ENCODE measurements around the gene CD46.

Gene CD46

GRCh38 chr1:207830788-207831187 lies 78.9 kb downstream of the CD46 start:
- DNase-seq (ENCODE audit: low spot score), result no peak

GRCh38 chr1:207831517-207832327 lies 79.9 kb downstream of the CD46 start:
- no peak for DNase-seq (ENCODE audit: low spot score)

GRCh38 chr1:207832796-207833195 lies 80.9 kb downstream of the CD46 start:
- DNase-seq (ENCODE audit: low spot score), result no peak

DNA sequence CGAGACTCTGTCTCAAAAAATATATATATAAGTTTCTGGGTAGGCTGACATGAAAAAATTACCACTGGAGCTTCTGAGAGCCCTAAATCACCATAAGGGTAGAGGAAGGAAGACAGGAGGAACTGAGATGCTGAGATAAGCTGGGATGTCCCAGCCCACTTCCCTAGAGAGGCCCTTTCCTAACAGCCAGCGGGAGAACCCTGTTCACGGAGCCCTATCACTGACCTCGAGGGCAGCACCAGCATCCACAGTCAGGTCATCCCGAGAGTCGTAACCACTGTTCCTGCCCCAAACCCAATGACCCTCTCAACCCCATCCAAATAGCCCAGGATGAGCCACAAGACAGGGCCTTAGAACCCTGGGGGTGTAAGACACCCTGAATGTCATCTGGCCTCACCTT lies 81.5 kb downstream of the CD46 start:
- no peak for DNase-seq (ENCODE audit: low spot score)

DNA sequence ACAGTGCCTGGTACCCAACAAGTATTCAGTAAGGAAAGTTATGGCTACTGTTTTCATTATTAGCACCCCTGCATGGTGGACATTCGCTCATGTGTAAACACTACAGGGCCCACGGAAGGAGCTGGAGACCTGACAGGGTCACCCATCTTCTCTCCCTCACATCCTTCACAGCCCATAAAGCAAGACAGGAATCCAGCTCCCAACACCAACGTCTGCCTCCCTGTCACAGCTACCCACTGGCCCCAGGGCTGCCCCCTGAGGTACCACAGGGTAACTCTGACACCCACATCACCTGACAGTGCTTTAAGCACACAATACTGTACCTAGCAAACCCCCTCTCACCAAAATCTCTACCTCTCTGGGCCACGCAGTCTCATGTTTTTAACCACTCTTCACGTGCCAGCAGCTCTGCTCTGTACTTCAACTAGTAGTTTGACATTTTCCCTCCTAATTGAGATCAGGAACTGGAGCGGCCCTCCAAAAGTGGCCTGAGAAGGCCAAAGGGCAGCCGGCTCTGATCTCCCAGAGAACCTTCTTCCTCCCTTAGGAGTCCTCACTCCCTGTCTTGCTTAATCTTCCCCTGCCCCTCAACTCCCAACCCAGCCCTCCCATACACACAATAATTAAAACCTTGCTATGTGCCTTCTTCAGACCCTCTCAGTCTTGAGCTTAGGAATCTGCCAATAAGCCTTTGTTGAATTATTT lies 82.3 kb downstream of the CD46 start:
- no peak for DNase-seq (ENCODE audit: low spot score)

- no peak for DNase-seq (ENCODE audit: low spot score)
Measured at GRCh38 chr1:207835958-207836357, 84.1 kb downstream of the CD46 start.

GRCh38 chr1:207836591-207837347 lies 84.9 kb downstream of the CD46 start:
- no peak for DNase-seq (ENCODE audit: low spot score)

- no peak for DNase-seq (ENCODE audit: low spot score)
Measured at GRCh38 chr1:207837673-207838072, 85.8 kb downstream of the CD46 start.

- no peak for DNase-seq (ENCODE audit: low spot score)
Measured at GRCh38 chr1:207838156-207839082, 86.6 kb downstream of the CD46 start.

GRCh38 chr1:207839083-207839413 lies 87.2 kb downstream of the CD46 start:
- DNase-seq (ENCODE audit: low spot score), result no peak

- DNase-seq (ENCODE audit: low spot score), result no peak
Measured at GRCh38 chr1:207840380-207840779, 88.5 kb downstream of the CD46 start.

- no peak for DNase-seq (ENCODE audit: low spot score)
Measured at GRCh38 chr1:207841293-207841692, 89.4 kb downstream of the CD46 start.

DNA sequence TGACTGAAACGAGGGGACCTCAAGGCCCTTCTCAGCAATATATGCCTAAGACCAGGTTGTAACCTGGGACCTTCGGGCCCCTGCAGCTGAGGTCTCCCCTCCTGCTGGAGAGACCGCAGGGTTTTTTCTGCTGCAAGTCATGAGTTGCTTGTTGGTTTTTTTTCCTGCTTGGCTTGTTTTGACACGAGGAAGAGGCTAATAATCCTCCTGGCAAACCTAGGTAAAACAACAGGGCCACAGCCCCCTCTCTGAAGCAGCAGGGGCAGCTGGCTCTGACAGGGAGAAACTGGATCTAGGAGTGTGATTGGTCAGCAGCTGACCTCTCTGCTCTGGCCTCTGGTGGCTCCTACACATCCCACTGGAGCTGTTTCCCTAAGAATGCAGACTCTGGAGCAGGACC lies 90.0 kb downstream of the CD46 start:
- DNase-seq (ENCODE audit: low spot score), result no peak

DNA sequence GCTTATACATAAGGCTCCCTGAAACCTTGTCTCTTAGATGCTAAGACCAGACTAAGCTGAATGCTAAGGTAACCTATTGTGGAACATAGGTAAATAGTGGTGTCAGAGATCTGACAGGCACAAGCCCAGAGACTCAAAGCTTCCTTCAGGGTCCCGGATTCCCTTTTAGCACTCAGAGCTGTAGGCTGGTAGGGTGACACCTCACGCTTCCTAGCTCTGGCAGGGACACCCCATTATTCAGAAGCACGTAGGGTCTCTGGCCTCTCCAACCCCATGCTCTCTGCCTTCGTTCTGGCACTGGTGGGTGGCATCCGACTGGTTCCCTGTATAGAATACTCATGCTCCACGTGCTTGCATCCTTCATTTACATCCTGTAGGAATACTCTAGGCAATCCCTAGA lies 90.7 kb downstream of the CD46 start:
- no peak for DNase-seq (ENCODE audit: low spot score)

DNA sequence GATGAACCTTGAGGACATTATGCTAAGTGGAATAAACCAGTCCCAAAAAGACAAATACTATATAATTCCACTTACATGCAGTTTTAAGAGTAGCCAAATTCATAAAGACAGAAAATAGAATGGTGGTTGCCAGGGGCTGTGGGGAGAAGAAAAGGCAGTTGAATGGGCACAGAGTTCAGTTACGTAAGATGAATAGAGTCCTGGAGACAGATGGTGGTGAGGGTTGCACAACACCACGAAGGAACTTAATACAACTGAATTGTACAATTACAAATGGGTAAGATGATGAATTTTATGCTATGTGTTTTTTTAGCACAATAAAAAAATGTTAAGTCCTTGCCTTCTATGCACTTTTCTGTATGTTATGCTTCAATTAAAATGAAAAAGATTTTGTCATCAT lies 92.5 kb downstream of the CD46 start:
- DNase-seq (ENCODE audit: low spot score), result no peak

Measured in AG08395 (cell line).